PFSK-1 (cell line): Measurements from ENCODE around the gene PNLIPRP3.

Experiments used
- FOXP2 ChIP-seq: optimal IDR thresholded peaks from 2 replicates; pipeline ENCODE3; 2011; ENCODE audit warnings: borderline replicate concordance, control low read depth, inconsistent platforms; ENCODE audit not compliant: insufficient read depth; ENCODE audit errors: extremely low read length, extremely low read depth
- POLR2AphosphoS5 ChIP-seq: IDR thresholded peaks from 2 replicates; pipeline ENCODE4 v1.6.1; 2012; ENCODE audit warnings: low read depth, mild to moderate bottlenecking, control low read depth, low read length, moderate library complexity
- REST ChIP-seq, 2 experiments: IDR thresholded peaks; 2 replicates each; pipeline versions ENCODE4 v1.6.1 to v1.8.0; 2011 to 2012; ENCODE audit warnings: low read depth in 2 of 2, low read length in 2 of 2, control low read depth in 1 of 2, inconsistent platforms in 1 of 2, mild to moderate bottlenecking in 1 of 2, moderate library complexity in 1 of 2; ENCODE audit not compliant: insufficient read depth in 1 of 2
- SIN3A ChIP-seq: IDR thresholded peaks from 2 replicates; pipeline ENCODE4 v1.6.1; 2012; ENCODE audit warnings: mild to moderate bottlenecking, low read length, moderate library complexity, borderline replicate concordance; ENCODE audit not compliant: insufficient read depth
- TAF1 ChIP-seq: IDR thresholded peaks from 2 replicates; pipeline ENCODE4 v1.6.1; 2012; ENCODE audit warnings: low read length, control low read depth, borderline replicate concordance; ENCODE audit not compliant: insufficient read depth

The PNLIPRP3 gene

GRCh38 chr10:116477986-116478664 lies 50.5 kb downstream of the PNLIPRP3 start:
- TF ChIP-seq POLR2AphosphoS5 (no peak), SIN3A (no peak), TAF1 (no peak), REST (IDR thresholded peaks at IDR 0.05; ENCODE audit: insufficient read depth in 1 of 2, low read depth in 2 of 2, low read length in 2 of 2) (no peak), FOXP2 (no peak)

- TF ChIP-seq REST (IDR thresholded peaks at IDR 0.05; ENCODE audit: insufficient read depth in 1 of 2, low read depth in 2 of 2, low read length in 2 of 2) (no peak), TAF1 (no peak), POLR2AphosphoS5 (no peak), FOXP2 (no peak), SIN3A (no peak)
Measured at GRCh38 chr10:116486770-116487448, 59.3 kb downstream of the PNLIPRP3 start.

- TF ChIP-seq POLR2AphosphoS5 (no peak), REST (IDR thresholded peaks at IDR 0.05; ENCODE audit: insufficient read depth in 1 of 2, low read depth in 2 of 2, low read length in 2 of 2) (no peak), FOXP2 (no peak), SIN3A (no peak), TAF1 (no peak)
Measured at GRCh38 chr10:116487522-116488430, 60.1 kb downstream of the PNLIPRP3 start.

GRCh38 chr10:116489460-116489859 lies 61.8 kb downstream of the PNLIPRP3 start:
- no peak for TF ChIP-seq SIN3A

- TF ChIP-seq FOXP2 (no peak), POLR2AphosphoS5 (no peak), SIN3A (no peak), REST (IDR thresholded peaks at IDR 0.05; ENCODE audit: insufficient read depth in 1 of 2, low read depth in 2 of 2, low read length in 2 of 2) (no peak)
Measured at GRCh38 chr10:116490028-116490662, 62.5 kb downstream of the PNLIPRP3 start.
